GM21723 (cell line): ENCODE results near the gene AVP.
A peak's percentile ranks its signal among the peaks of the same experiment; 100 is the strongest.

Source experiments
- ATAC-seq: cut with Tn5 transposase; IDR thresholded peaks from one replicate; pipeline ENCODE4 v1.9.1; 2021; ENCODE audit warnings: mild to moderate bottlenecking, moderate library complexity; ENCODE audit not compliant: unreplicated experiment

The AVP gene

GRCh38 chr20:3051385-3052019, 33.0 kb downstream of the AVP start:
- ATAC-seq, result no peak

- no peak for ATAC-seq
These were observed 36.8 kb downstream of the AVP start for GRCh38 chr20:3047486-3048419.

DNA sequence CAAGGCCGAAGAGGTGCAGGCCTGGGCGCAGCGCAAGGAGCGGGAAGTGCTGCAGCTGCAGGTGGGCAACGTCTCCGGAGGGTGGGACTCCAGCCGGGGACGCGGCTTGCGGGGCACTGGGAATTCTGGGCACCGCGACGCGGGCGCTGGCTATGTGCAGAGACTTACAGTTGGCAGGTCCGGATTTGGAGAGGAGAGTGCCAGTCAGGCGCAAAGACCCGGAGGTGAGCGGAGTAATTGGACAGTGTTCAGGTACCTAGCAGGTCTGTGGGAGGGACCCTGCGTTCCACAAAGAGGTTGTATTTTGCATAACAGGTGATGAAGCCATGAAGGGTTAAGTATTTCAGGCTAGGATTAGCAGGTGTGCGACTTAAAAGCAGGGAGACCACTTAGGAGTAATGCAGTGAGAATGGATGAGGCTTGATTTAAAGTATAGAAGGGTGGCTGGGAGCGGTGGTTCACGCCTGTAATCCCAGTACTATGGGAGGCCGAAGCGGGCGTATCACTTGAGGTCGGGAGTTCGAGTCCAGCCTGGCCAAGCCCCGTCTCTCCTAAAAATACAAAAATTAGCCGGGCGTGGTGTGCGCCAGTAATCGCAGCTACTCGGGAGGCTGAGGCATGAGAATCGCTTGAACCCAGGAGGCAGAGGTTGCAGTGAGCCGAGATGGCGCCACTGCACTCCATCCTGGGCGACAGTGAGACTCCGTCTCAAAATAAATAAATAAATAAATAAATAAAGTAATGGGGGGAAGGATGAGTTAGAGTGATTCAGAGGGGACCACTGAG, 37.7 kb downstream of the AVP start:
- peak; percentile 6 for ATAC-seq

- ATAC-seq, result peak; percentile 90
These were observed 38.5 kb downstream of the AVP start, which contains the start of gene MRPS26 for GRCh38 chr20:3045816-3046676. TSS of gene MRPS26 (plus strand) at chr20:3046052. CDS start at chr20:3046069, 17 bp downstream.

DNA sequence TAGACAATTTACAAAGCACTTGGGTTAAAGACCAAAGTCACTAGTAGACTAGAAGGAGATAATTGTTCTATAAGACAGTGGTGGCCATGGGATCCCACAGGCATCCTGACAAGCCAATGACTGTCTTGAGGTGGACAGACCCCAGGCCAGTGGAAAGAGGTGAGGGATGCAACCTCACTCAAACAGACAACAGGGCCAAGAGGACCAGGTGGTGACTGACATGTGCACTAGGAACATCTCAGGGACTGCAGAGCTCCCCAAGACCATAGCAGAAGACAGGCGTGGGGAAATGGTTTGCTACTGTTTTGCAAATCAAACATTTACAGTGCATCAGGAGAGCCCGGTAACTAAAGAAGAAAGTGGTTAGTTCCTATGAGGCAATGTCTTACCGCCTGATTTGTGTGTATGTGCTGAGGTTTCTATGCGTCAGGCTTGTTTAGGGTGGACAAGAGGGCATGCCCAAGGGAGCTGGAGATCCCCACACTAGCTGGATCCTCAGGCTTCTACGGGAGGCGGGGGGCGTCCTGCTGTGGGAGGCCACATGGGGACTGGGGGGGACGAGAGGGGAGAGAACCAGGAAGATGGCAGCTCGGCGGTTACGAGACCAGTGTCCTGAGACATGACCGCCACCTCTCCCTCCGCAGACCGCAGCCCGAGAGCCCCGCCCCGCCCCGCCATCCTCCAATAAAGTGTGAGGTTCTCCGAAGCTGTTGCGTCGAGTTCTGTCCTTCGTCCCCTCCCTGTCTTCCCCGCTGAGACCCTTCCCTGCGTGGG, 39.3 kb downstream of the AVP start:
- peak; percentile 42 for ATAC-seq

DNA sequence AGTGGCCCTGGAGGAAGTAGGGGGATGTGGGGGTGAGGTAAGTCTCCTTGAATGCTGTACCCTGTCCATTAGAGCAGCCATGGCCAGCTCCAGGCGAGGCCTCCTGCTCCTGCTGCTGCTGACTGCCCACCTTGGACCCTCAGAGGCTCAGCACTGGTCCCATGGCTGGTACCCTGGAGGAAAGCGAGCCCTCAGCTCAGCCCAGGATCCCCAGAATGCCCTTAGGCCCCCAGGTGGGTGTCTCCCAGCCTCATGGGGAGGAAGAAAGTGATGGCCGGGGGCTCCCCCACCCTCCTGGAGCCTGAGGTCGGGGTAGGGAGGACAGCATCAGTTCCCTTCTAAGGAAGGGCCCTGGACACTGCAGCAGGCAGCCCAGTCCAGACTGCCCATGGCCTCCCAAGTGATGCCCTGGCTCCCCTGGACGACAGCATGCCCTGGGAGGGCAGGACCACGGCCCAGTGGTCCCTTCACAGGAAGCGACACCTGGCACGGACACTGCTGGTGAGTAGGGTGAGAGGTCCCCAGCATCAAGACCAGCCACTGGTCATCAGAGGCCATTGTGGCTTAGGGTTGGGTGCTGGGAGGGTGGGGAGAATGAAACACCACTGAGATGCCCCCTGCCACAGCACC, 40.1 kb downstream of the AVP start:
- no peak for ATAC-seq

GRCh38 chr20:3043322-3043721, 41.2 kb downstream of the AVP start, which contains the start of gene GNRH2:
TSS of gene GNRH2 (plus strand) at chr20:3043622. CDS start at chr20:3044415, 793 bp downstream.
- ATAC-seq, result no peak

- no peak for ATAC-seq
These were observed 41.9 kb downstream of the AVP start for GRCh38 chr20:3042625-3043024.

DNA sequence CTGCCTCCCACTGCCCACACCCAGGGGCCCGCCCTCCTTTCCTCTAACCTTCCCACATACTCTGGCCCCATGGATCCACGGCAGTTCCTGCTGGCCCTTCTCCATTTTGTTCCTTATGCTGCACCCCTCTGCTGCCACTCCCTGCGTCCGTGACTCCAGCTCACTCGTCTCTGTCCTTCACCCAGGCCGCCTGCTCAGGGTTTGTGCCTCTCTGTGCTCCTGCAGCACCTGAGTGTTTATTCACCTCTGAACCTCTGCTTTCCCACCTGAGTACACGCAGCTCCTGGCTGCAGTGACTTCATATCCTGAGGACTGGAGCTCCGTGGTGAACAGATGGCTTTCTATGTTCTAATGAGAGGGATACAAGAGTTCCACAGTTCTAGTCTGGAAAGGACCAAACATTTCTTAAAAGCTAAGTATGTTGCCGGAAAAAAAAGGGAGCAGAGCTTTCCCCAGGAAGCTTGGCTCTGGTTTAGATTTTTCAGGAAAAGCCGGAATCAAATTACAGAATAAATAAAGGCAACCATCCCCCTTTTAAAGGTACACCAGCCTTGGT, 42.6 kb downstream of the AVP start:
- no peak for ATAC-seq

DNA sequence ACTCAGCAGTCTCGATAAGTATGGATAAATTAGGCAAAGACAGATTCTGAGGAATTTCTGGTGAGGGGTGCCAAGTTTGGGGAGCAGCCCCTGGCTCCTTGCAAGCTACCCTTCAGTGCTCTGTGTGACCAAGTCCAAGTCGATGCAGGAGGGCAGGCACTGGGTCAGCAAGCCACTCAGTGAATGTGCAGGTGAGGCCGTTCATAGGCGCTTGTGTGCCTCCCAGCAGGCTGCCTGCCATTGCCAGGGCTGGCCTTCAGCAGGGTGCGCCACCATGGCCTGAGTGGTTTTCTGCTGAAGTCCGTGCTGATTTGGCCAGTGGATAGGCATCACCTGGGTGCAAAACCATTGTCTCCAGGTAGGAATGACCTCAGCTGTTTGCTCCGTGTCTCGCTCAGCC, 44.4 kb downstream of the AVP start:
- ATAC-seq, result no peak

GRCh38 chr20:3039426-3039825, 45.1 kb downstream of the AVP start:
- ATAC-seq, result no peak

DNA sequence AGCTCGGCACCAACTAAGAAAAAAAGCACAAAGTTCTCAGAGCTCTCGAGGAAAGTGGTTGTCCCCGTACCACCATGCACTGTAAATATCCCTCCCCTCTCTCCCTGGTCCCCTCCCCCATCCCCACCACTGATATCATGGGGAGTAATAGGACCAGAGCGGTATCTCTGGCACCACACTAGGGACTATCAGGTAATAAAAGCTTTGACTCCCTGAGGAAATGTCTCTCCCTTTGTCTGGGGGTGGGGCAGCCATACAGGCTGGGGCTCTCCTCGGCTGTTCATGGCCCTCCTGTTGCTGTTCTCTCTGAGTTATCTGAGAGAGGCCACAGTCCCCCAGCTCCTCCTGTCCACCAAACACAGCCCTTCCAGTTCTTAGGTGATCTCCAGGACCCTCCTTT, 46.1 kb downstream of the AVP start:
- no peak for ATAC-seq

- no peak for ATAC-seq
These were observed 46.9 kb downstream of the AVP start for GRCh38 chr20:3037654-3038053.

DNA sequence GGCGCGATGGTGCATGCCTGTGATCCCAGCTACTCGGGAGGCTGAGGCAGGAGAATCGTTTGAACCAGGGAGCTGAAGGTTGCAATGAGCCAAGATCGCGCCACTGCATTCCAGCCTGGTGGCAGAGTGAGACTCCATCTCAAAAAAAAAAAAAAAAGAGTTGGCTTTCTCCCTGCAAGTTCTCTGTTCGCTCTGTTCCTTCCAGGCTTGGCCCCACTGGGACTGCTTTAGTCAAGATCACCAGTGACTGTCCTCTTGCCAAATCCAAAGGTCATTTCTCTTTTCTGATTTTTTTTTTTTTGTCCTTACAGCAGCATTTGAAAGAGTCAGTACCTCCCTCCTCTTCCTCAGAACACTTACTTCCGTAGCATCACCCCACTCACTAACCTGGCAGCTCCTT, 51.9 kb downstream of the AVP start:
- no peak for ATAC-seq
